Transverse colon (tissue), 3 donors: Measurements from ENCODE around the gene IKZF2.

ENCODE experiments used
- CTCF ChIP-seq, 5 experiments: fragments of 200-600 bp in 3 of 5; fragments of 450-650 bp in 2 of 5; sonication (generic) in 3 of 5; IDR thresholded peaks; 1 replicate in 2 of 5; 2 replicates in 3 of 5; pipeline ENCODE4 v1.5.1; 2016 to 2017; ENCODE audit warnings: antibody characterized with exemption in 5 of 5, inconsistent platforms in 3 of 5, mild to moderate bottlenecking in 2 of 5, moderate library complexity in 1 of 5
- POLR2A ChIP-seq: fragments of 450-650 bp; IDR thresholded peaks from one replicate; pipeline ENCODE4 v1.6.1; 2016; ENCODE audit warnings: antibody characterized with exemption, mild to moderate bottlenecking, moderate library complexity

GRCh38 chr2:213067888-213068287 is 83.5 kb downstream of the IKZF2 start:
- no peak for TF ChIP-seq CTCF (IDR thresholded peaks at IDR 0.05)
- TF ChIP-seq POLR2A = no peak
